ENCODE data around the gene PTPRO.

The PTPRO gene

DNA sequence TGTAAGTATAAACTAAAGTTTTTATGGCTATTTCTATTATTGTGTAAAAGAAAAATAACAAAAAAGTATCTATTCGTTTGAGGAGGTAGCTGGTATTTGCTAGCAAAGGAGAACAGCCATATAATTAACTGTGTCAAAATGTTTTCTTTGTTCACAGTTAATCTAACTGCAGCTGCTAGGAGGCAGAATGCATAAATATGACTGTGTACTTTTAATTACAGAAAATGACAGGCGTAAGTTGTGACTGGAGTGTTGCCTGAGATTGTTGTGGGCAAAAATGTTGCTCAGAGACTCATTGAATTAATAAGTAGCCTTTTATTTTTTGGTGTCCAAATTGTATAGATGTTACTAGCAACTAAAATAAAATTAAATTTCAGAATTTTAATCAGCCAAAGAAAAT is 33.5 kb downstream of the PTPRO start:
- no peak for DNase-seq

- no peak for DNase-seq
Observed at GRCh38 chr12:15356951-15357364, 34.6 kb downstream of the PTPRO start.

GRCh38 chr12:15364221-15365160 is 42.2 kb downstream of the PTPRO start:
- no peak for DNase-seq

- DNase-seq = no peak
Observed at GRCh38 chr12:15368812-15369211, 46.5 kb downstream of the PTPRO start.

- no peak for DNase-seq
Observed at GRCh38 chr12:15372352-15372751, 50.0 kb downstream of the PTPRO start.

DNA sequence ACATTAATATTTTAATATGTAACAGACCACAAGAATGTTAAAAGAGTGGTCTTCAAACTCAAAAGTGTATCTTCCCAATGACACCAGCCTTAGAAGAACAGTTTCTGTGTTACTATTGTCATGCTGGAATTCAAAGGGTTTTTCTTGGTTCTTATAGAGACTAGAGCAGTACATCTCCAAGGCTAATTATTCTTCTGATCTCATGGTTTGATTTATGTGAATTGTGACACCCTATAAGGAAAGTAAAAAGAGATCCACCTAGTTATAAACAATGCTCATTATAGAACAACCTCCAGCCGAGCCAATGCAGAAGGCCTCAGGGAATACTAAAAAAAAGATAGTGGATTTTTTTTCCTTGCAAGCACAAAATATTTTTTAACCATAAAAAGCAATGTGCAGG is 65.5 kb downstream of the PTPRO start:
- DNase-seq = no peak

DNA sequence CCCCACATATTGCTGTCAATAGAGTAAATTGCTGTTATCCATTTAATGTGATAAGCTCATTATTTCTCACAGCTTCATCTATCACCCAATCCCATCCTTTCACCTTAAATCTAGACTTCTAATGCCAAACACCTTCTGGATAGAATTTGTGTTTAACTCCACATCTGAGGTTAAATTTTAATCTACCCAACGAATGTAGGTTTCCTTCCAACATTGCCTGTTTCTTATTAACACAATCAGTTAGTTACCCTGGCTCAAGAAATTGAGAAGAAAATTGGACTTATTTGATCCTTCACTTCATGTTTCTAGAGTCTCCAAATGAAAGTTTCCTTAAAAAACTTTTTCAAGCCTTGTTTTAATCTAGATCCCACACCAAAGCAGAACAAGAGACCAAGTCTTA is 67.3 kb downstream of the PTPRO start:
- no peak for DNase-seq

GRCh38 chr12:15393037-15393436 is 70.7 kb downstream of the PTPRO start:
- DNase-seq = no peak

DNA sequence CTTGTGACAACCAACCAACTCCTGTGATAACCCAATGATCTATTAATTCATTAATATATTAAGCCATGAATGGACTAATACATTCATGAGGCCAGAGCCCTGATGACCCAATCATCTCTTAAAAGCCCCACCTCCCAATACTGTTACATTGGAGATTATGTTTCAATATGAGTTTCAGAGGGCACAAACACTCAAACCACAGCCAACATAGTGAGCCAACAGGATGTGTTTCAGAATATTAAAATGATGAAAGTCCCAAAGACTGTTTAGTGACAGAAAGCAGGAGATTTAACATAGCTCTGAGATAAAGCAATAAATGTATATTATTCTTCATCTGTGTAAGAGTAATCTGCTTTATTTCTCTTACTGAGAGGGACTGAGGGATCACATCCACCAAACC is 71.7 kb downstream of the PTPRO start:
- DNase-seq = no peak

DNA sequence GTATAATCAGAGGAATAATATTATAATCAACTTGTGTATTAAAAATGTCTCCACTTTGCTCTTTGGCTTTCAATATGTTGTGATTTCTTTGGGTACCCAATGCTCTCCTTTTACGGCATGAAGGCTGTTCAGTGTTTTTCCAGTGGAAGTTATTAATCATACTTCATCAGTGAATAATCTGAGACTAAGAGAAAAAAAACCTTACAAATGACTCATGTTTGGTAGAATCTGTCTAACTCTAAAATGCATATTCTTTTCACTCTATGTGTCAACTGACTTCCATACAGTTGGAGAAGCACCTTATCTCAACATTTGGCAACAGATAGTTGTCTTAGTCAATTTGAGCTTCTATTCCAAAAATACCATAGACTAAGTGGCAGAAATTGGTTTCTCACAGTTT is 82.2 kb downstream of the PTPRO start:
- no peak for DNase-seq

- no peak for DNase-seq
Observed at GRCh38 chr12:15405606-15406005, 83.3 kb downstream of the PTPRO start.

GRCh38 chr12:15407025-15407424 is 84.7 kb downstream of the PTPRO start:
- DNase-seq = no peak

DNA sequence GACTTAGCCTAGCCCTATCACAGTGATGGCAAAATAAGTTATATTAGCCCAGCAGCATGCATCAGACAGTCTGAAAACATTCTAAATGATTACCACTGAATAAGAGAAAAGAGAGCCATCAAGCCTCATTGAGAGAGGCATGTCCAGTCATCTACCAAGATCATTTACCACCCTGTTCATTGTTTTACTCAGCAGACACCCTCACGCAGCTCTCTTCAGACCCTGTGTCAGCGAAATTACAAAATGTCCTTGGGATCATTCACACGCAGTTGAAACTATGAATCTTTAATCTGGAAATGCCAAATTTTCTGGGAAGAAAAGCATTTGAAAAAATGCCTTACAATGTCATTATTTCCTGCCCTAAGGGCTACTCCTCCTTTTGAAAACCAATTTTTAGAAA is 89.5 kb downstream of the PTPRO start:
- no peak for DNase-seq

DNA sequence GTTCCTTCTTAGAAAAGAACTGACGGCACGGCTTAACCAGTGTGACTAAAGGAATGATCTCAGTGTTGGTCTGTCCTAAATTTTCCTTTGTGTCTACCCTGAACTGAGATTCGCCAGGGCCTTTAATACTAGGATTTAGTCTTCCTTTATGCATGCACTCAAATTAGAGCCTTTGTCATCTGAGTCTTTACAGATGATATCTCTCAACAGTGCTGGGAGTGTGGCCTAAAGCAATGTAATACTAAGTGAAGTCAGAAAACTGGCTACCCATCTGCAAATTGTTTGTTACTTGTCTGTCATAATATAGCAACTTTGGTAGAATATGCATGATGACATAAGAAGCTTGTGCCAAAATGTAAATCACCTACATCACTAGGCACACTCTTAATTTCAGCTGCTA is 95.4 kb downstream of the PTPRO start:
- no peak for DNase-seq

- no peak for DNase-seq
Observed at GRCh38 chr12:15423629-15424028, 101.3 kb downstream of the PTPRO start.

DNA sequence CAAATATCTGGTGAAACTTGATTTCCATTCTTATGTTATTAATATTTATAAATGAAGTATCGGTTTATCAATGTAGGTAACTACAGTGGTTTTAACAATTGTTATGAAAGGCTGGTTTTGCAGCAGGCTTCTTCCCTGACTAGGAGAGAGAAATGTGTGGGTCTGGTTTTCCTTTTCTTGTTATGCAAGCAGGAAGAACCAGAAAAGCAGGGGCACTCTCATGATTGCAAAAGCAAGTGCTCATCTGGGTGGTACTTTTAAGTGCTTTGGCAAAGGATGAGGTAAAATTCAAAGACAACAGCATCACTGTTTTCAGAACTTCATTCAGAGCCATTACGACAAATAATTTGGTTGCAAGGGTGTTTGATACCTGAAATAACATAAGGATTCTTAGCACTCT is 105.6 kb downstream of the PTPRO start:
- no peak for DNase-seq

DNA sequence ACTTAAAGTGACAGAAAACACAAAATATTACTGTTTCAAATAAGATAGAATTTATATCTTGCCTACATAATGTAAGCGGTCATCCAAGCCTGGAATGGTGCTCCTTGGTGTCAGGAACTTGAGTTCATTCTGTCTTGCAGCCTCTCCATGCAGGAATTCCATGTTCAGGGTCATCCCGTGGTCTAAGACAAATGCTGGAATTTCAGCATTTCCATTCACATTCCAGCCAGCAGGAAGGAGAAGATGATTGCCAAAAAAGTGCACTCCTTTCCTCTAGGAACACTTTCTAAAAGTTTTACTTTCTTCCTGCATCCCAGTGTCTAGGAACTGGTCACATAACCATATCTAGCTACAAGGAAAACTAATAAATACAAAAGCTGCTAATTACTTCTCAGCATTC is 106.3 kb downstream of the PTPRO start:
- DNase-seq = no peak

DNA sequence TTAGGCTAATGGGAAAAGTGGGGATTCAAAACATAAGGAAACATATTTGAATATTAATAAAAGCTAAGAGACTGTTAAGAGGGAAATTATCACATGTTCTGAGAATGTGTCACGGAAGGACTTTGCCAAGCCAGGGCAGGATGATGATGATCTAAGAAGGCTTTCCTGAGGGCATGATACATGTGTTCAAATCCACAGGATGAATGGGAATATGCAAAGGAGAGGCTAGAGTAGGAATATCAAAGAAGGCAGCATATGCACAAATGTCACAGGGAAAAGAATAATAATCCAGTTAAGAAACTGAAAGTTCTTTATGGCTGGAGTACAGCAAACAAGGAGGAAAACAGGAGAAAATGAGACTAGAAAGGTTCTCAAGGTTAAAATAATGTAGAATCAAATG is 107.0 kb downstream of the PTPRO start:
- no peak for DNase-seq

DNA sequence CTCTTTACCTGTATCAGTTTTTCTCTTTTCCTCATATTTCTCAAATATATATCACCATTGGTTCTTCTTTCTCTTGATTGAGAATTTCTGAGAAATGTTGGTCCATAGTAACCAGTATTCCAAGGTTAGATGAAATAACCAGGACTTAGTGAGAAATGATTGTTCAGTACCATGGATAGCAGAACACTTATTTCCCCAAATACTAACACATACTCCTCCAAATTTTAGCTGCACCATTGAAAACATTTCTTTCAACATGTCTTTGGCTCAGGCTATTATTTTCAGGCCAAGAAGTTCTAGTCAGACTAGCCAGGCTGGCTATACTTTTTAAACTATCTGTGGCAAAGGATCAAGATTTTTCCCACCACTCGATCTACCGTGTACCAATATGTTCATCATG is 113.3 kb downstream of the PTPRO start:
- no peak for DNase-seq

DNA sequence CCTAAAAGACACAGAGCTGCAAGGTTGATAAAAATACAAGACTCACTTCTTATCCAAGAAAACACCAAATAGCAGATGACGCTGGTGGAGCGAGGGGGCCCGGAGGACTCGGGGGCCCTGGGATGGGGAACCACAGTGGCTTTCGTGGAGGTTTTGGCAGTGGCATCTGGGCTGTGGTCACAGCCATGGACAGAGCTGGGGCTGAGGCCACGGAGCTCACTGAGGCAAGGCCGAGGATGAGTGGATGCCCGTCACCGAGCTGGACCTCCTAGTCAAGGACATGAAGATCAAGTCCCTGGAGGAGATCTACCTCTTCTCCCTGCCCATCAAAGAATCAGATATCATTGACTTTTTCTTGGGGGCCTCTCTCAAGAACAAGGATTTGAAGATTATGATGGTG is 117.2 kb downstream of the PTPRO start:
- no peak for DNase-seq

DNA sequence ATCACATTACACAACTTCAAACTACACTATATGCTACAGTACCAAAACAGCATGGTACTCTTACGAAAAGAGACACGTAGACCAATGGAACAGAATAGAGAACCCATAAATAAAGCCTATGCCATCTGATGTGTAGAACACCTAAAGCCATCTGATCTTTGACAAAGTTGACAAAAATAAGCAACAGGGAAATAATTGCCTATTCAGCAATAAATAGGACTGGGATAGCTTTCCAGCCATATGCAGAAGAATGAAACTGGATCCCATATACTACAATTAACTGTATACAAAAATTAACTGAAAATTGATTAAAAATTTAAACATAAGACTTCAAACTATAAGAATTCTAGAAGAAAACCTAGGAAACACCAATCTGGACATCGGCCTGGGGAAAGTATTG is 120.7 kb downstream of the PTPRO start:
- DNase-seq = no peak

DNA sequence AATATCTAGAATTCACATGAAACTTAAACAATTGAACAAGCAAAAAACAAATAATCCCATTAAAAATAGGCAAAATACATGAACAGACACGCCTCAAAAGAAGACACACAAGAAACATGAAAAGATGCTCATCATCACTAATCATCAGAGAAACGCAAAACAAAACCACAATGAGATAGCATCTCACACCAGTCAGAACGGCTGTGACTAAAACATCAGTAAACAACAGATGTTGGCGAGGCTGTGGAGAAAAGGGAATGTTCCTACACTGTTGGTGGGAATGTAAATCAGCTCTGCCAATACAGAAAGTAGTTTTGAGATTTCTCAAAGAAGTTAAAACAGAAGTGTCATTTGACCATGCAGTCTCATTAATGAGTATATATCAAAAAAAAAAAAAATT is 121.3 kb downstream of the PTPRO start:
- no peak for DNase-seq

DNA sequence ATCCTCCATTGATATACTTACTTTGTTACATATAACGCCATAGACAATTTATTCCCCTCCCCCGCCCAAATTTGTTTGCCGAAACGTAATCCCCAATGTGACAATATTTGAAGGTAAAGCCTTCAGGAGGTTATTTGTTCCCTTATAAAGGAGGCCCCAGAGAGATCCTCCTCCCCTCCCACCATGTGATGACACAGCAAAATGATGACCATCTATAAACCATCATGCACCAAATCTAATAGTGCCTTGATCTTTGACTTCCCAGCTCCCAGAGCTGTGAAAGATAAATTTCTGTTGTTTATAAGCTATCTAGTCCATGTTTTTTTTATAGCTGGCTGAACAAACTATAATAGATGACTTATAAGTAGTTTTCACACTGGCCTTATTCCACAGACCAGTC is 122.2 kb downstream of the PTPRO start:
- DNase-seq = no peak

- DNase-seq = no peak
Observed at GRCh38 chr12:15446807-15447206, 124.5 kb downstream of the PTPRO start.

- no peak for DNase-seq
Observed at GRCh38 chr12:15453613-15454012, 131.3 kb downstream of the PTPRO start.

Measured in activated T-cell treated with anti-CD3 and anti-CD28 coated beads, Interleukin-2, amount 50 U/mL, for 48 hours (primary cell).